Coronary artery (tissue), 2 donors: Measurements from ENCODE around the gene VPS37C.

Experiments
- DNase-seq: peaks from one replicate; pipeline ENCODE4 v3.0.0-alpha.2; 2017; ENCODE audit warnings: low spot score
- H3K27ac ChIP-seq, 2 donors: fragments of 200-600 bp; sonication (generic); one replicate each; pipeline ENCODE4 v1.5.1; 2016 to 2019
- H3K4me3 ChIP-seq: fragments of 200-600 bp; sonication (generic); 2 replicates; pipeline ENCODE4 v1.5.1; 2016; ENCODE audit warnings: mild to moderate bottlenecking, moderate library complexity
- TF ChIP-seq, protein P1 (sequence below): fragments of 200-600 bp; sonication (generic); IDR thresholded peaks from one replicate; pipeline ENCODE4 v1.5.1; 2019; ENCODE audit warnings: antibody characterized with exemption

The VPS37C gene

DNA sequence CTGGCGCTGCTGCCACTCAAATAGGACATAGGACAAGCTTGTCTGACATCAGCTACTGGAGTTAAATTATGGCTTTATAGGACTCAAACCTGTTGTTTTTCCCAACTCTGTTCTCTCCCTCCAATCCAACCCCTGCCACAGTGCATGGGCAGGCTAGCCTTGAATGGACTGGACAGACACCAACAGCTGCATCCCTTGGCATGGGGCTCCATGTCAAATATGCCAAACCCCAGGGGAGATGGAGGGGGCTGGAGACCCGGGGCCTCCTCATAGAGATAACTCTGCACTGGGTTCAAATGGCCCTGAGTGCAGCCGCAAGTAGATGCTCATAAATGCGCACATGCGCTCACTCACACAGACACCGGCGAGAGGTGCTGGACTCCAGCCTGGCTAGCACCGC lies 30.0 kb downstream of the VPS37C start:
- TF ChIP-seq, protein P1, sequence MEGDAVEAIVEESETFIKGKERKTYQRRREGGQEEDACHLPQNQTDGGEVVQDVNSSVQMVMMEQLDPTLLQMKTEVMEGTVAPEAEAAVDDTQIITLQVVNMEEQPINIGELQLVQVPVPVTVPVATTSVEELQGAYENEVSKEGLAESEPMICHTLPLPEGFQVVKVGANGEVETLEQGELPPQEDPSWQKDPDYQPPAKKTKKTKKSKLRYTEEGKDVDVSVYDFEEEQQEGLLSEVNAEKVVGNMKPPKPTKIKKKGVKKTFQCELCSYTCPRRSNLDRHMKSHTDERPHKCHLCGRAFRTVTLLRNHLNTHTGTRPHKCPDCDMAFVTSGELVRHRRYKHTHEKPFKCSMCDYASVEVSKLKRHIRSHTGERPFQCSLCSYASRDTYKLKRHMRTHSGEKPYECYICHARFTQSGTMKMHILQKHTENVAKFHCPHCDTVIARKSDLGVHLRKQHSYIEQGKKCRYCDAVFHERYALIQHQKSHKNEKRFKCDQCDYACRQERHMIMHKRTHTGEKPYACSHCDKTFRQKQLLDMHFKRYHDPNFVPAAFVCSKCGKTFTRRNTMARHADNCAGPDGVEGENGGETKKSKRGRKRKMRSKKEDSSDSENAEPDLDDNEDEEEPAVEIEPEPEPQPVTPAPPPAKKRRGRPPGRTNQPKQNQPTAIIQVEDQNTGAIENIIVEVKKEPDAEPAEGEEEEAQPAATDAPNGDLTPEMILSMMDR = no peak
- H3K4me3 ChIP-seq = no peak overlapping the region
- H3K27ac ChIP-seq = no peak overlapping the region
- DNase-seq = no peak

DNA sequence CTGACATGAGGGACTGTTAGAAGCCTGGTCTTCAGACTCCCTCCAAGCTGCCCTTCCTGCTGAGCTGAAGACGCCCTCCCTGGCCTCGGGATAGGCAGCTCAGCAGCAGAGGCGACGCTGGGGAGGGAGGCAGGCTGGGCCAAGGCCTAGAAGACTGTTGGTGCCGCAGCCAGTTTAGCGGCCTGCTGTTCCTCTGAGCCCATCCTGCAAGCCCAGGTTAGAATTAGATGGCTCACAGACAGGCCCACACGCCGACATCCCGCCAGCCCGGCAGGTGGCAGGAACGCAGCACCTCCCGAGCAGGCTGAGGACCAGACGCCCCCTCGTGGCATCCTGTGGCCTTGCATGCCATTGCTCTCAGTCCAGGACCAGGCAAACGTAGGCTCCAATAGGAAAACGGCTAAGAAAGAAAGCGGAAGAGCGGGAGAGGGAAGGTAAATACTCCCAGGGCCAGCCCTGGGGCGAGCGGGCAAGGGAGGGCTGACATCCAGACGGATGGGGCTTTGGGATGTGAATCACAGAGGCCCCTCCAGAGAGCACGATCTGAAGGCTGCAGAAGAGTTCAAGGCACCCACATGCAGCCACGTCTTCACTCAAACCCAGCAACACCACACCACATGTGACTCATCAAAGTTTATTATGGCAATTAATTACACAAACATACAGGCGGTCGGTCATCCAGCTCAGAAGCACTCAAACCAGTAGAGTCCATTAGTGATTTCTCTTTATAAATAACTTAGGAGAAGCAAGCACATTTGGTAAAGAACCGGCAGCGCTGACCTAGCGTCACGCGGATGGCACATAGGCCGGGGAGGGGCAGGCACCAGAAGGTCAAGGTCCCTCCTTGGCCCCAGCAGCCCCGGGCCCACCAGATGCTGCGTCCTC lies 31.3 kb downstream of the VPS37C start:
- Histone ChIP-seq H3K27ac (peak overlapping the region; percentile 16 to 54), H3K4me3 (peak overlapping the region; percentile 42)
- DNase-seq = peak; percentile 87
- TF ChIP-seq, protein P1 = peak; percentile 99

DNA sequence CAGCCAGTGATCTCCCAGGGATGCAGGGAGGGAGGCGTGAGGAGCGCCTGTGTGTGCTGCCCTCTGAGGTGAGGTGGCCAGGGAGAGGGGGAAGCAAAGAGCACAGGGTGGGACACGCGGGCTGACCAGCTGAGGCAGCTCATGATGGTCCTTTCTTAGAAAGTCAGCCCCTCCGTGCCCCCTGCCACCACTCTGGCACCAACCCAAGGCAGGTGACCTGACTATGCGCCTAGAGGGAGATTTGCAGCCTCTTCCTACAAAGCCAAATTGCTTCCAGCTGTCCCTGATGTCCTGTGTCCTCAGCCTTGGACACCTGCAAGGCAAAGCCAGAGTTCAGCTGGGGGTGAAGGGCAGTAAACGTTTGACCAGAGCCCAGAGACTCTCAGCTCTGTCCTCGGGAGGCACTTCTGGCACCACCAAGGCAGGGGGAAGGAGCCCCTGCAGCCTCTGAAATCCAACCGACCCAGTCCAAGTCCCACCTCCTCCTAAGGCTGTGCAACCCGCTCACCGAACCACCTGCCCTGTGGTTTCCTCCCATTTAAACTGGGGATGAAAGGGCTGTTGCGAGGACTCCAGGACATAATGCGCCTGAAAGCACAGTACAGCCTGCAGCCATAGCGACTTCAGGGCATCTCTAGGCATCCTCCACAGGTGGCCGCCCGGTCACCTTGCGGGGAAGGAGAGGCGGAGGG lies 32.1 kb downstream of the VPS37C start:
- no peak overlapping the region for H3K4me3 ChIP-seq
- TF ChIP-seq, protein P1 = no peak
- no peak for DNase-seq
- H3K27ac ChIP-seq = no peak overlapping the region

DNA sequence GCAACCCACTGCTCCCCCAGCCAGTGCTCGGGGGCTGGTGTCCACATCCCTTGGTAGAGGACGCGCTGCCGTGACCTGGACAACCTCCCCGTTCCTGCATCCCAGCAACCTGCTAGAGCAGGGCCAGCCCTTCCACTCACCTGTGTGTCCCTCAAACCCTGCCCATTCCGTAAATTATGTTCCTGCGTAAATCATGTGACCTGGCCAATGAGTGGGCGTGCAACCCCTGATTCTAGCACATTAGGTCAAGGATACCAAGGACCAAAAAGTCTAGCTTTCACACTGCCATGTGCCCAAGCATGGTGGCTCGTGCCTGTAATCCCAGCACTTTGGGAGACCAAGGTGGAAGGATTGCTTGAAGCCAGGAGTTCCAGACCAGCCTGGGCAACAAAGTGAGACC lies 33.2 kb downstream of the VPS37C start:
- Histone ChIP-seq H3K4me3 (no peak overlapping the region), H3K27ac (no peak overlapping the region)
- TF ChIP-seq, protein P1 = no peak
- DNase-seq = no peak

DNA sequence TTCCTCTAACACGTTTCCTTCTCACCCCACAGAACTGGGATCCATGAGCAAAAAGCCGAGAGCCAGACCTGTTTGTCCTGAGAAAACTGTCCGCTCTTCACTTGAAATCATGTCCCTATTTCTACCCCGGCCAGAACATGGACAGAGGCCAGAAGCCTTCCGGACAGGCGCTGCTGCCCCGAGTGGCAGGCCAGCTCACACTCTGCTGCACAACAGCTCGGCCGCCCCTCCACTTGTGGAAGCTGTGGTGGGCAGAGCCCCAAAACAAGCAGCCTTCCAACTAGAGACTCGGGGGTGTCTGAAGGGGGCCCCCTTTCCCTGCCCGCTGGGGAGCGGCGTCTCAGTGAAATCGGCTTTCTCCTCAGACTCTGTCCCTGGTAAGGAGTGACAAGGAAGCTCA lies 35.0 kb downstream of the VPS37C start:
- Histone ChIP-seq H3K27ac (no peak overlapping the region), H3K4me3 (peak overlapping the region; percentile 19)
- TF ChIP-seq, protein P1 = no peak
- no peak for DNase-seq

DNA sequence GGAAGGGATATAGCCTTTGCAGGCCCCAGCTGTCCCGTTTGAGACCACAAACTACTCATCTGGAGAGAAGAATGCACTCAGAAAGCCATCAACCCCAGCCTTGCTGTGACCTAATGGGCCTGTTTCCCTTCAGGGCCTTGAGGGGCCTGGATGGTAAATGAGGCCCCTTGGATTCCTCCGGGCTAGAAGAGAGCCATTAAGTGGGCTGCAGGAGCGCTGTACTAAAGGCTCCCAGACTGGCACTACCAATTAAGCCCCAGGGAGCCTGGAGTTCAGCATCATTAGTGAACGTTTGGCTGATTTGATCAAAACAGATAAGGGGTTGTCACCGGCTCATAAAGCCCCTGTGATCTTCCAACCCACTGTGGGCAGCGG lies 35.9 kb downstream of the VPS37C start:
- DNase-seq = no peak
- Histone ChIP-seq H3K4me3 (no peak overlapping the region), H3K27ac (no peak overlapping the region)
- TF ChIP-seq, protein P1 = no peak
